Diencephalon (tissue), 1 donor: ENCODE results near the gene EPHA7. TPM values are rescaled to one million over a fixed set of nuclear protein-coding genes. Genes with fewer than 3 reads are reported as not detected.

ENCODE experiments used
- total RNA-seq: library from RNA; depleted of rRNA; stranded (reverse); fragments of >200 nt; gene quantifications from one replicate; pipeline ENCODE4 v1.2.3, GENCODE V29; 2014

The EPHA7 gene
- 87.4 TPM for total RNA-seq

DNA sequence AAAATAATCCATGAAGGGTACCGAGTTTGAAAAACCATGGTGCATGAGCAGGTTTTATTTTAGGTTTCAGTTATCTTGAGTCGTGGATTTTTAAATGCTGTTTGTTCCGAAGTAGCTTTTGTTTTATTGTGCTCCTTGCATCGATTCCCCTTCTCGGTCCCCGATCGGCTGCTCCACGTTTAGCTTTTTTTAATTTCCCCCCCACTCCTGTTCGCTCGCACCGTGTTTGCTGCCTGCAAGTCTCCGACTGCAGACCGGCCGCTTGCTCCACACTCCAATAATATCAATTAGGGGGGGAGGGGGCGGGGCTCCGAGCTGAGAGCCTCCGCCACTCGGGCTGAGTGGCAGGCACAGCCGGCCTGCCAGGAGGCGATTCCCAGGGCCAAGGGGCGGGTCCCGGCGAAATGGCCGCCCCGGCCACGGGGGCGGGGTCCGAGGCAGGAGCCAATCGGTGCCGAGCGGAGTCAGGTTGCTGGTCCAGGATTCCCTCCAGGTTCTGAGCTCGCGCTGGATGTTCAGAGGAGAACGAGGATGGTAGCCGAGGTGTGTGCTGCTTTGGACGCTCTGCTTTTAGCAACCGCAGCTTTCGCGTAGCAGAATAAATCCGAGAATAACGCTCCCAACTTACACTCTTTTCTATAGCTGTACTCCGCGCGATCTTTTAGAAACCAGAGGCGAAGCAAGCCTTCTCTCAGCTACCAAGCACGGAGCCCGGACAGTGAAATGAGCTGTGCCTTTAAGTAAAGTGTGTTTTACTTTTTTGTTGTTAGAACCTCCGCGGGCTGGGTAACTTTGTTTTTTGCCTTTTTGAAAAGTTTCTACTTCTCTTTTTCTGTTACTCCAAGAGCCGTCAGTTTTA is at the start of gene EPHA7:
Gene EPHA7, minus strand, starts transcription at position 256 of the 859 bp plus-strand sequence. Its CDS starts 218 bp downstream, at position 38.

